ENCODE data around the gene NT5E.
"Not testable (repeated sequence)": the region's sequence is repeated elsewhere in the genome, so short reads cannot be mapped to it uniquely, and the experiment has no call there.

Gene NT5E

GRCh38 chr6:85449818-85450759, at the start of gene NT5E:
TSS of gene NT5E (plus strand) at chr6:85450083. CDS start at chr6:85450140, 57 bp downstream.
- DNase-seq (peak; percentile 66 to 73), ATAC-seq (peak; percentile 81)
- peaks cover 69% of the 10 kb centered on the region for H3K4me1 Mint-ChIP-seq
- H3K9me3 Mint-ChIP-seq, result no peaks in the 10 kb centered on the region
- H3K27ac Mint-ChIP-seq, result peak within 1 kb of the TSS; percentile 93 to 96
- no peaks in the 10 kb centered on the region for H3K27me3 Mint-ChIP-seq
- H3K4me3 Mint-ChIP-seq, result peak within 1 kb of the TSS; percentile 93 to 97

GRCh38 chr6:85400331-85400730, 49.6 kb upstream of the NT5E start:
- Mint-ChIP-seq H3K4me1 (peaks cover 63% of the 10 kb centered on the region), H3K9me3 (peaks cover 0 to 15% of the 10 kb centered on the region in 2 donors), H3K27me3 (no peaks in the 10 kb centered on the region), H3K4me3 (no peak overlapping the region), H3K27ac (no peak overlapping the region)
- DNase-seq (no peak), ATAC-seq (no peak)

GRCh38 chr6:85401186-85402021, 48.5 kb upstream of the NT5E start:
- DNase-seq, result peak; percentile 14 to 29
- H3K9me3 Mint-ChIP-seq, result peaks cover 0 to 13% of the 10 kb centered on the region in 2 donors
- H3K27ac Mint-ChIP-seq, result peak overlapping the region; percentile 91 to 95
- peak; percentile 69 for ATAC-seq
- H3K4me3 Mint-ChIP-seq, result peak overlapping the region; percentile 47 to 62
- H3K4me1 Mint-ChIP-seq, result peaks cover 71% of the 10 kb centered on the region
- H3K27me3 Mint-ChIP-seq, result no peaks in the 10 kb centered on the region

GRCh38 chr6:85402071-85402470, 47.8 kb upstream of the NT5E start:
- H3K9me3 Mint-ChIP-seq, result peaks cover 0 to 8% of the 10 kb centered on the region in 2 donors
- ATAC-seq (no peak), DNase-seq (no peak)
- peaks cover 71% of the 10 kb centered on the region for H3K4me1 Mint-ChIP-seq
- peak overlapping the region; percentile 25 to 62 for H3K4me3 Mint-ChIP-seq
- peak overlapping the region; percentile 39 to 91 for H3K27ac Mint-ChIP-seq
- H3K27me3 Mint-ChIP-seq, result no peaks in the 10 kb centered on the region

- H3K4me1 Mint-ChIP-seq, result peaks cover 71% of the 10 kb centered on the region
- H3K27ac Mint-ChIP-seq, result no peak overlapping the region
- no peak for ATAC-seq
- peaks cover 0 to under 1% of the 10 kb centered on the region in 2 donors for H3K9me3 Mint-ChIP-seq
- H3K4me3 Mint-ChIP-seq, result no peak overlapping the region
- no peak for DNase-seq
- H3K27me3 Mint-ChIP-seq, result no peaks in the 10 kb centered on the region
These were observed 47.0 kb upstream of the NT5E start for GRCh38 chr6:85402922-85403321.

GRCh38 chr6:85403331-85404015, 46.4 kb upstream of the NT5E start:
- DNase-seq (no peak), ATAC-seq (no peak)
- Mint-ChIP-seq H3K27ac (peak overlapping the region in 1 of 2 donors; percentile 42), H3K27me3 (no peaks in the 10 kb centered on the region), H3K4me3 (no peak overlapping the region), H3K9me3 (no peaks in the 10 kb centered on the region), H3K4me1 (peaks cover 71% of the 10 kb centered on the region)

GRCh38 chr6:85404016-85404563, 45.8 kb upstream of the NT5E start:
- Mint-ChIP-seq H3K4me1 (peaks cover 70% of the 10 kb centered on the region), H3K27ac (peak overlapping the region in 1 of 2 donors; percentile 42)
- DNase-seq, H3K27me3 Mint-ChIP-seq, H3K4me3 Mint-ChIP-seq, ATAC-seq, H3K9me3 Mint-ChIP-seq: not testable (repeated sequence)

GRCh38 chr6:85404564-85405174, 45.2 kb upstream of the NT5E start:
- Mint-ChIP-seq H3K4me1 (peaks cover 64% of the 10 kb centered on the region), H3K27ac (peak overlapping the region in 1 of 2 donors; percentile 11), H3K4me3 (no peak overlapping the region), H3K27me3 (no peaks in the 10 kb centered on the region), H3K9me3 (no peaks in the 10 kb centered on the region)
- no peak for ATAC-seq
- DNase-seq, result no peak

- no peak overlapping the region for H3K4me3 Mint-ChIP-seq
- ATAC-seq, result no peak
- H3K27me3 Mint-ChIP-seq, result no peaks in the 10 kb centered on the region
- peaks cover 58% of the 10 kb centered on the region for H3K4me1 Mint-ChIP-seq
- no peak for DNase-seq
- no peaks in the 10 kb centered on the region for H3K9me3 Mint-ChIP-seq
- no peak overlapping the region for H3K27ac Mint-ChIP-seq
These were observed 44.6 kb upstream of the NT5E start for GRCh38 chr6:85405175-85405852.

- Mint-ChIP-seq H3K27me3 (no peaks in the 10 kb centered on the region), H3K4me1 (peaks cover 53% of the 10 kb centered on the region), H3K4me3 (no peak overlapping the region), H3K27ac (peak overlapping the region in 1 of 2 donors; percentile 81), H3K9me3 (no peaks in the 10 kb centered on the region)
- DNase-seq, result no peak
- ATAC-seq, result no peak
These were observed 44.1 kb upstream of the NT5E start for GRCh38 chr6:85405853-85406198.

- Mint-ChIP-seq H3K4me1 (peaks cover 45% of the 10 kb centered on the region), H3K4me3 (no peak overlapping the region), H3K9me3 (no peaks in the 10 kb centered on the region), H3K27me3 (no peaks in the 10 kb centered on the region), H3K27ac (no peak overlapping the region)
- ATAC-seq, result no peak
- no peak for DNase-seq
These were observed 43.2 kb upstream of the NT5E start for GRCh38 chr6:85406641-85407075.

GRCh38 chr6:85408039-85408438, 41.8 kb upstream of the NT5E start:
- Mint-ChIP-seq H3K9me3 (no peaks in the 10 kb centered on the region), H3K4me1 (peaks cover 31% of the 10 kb centered on the region), H3K4me3 (no peak overlapping the region), H3K27ac (no peak overlapping the region), H3K27me3 (no peaks in the 10 kb centered on the region)
- ATAC-seq, result no peak
- no peak for DNase-seq

- Mint-ChIP-seq H3K27ac (no peak overlapping the region), H3K4me3 (no peak overlapping the region), H3K4me1 (peaks cover 24% of the 10 kb centered on the region), H3K27me3 (no peaks in the 10 kb centered on the region), H3K9me3 (peaks cover 0 to 7% of the 10 kb centered on the region in 2 donors)
- no peak for DNase-seq
- no peak for ATAC-seq
These were observed 36.9 kb upstream of the NT5E start for GRCh38 chr6:85412911-85413430.

GRCh38 chr6:85416049-85416448, 33.8 kb upstream of the NT5E start:
- H3K27ac Mint-ChIP-seq, result no peak overlapping the region
- H3K4me1 Mint-ChIP-seq, result peaks cover 38% of the 10 kb centered on the region
- peaks cover 0 to 7% of the 10 kb centered on the region in 2 donors for H3K9me3 Mint-ChIP-seq
- no peak for DNase-seq
- H3K27me3 Mint-ChIP-seq, result no peaks in the 10 kb centered on the region
- H3K4me3 Mint-ChIP-seq, result no peak overlapping the region
- ATAC-seq, result no peak
